HG03097 (cell line): ENCODE measurements around the gene YIPF3.
"Not testable (repeated sequence)": the region's sequence is repeated elsewhere in the genome, so short reads cannot be mapped to it uniquely, and the experiment has no call there.

ENCODE experiments used
- ATAC-seq: cut with Tn5 transposase; IDR thresholded peaks from one replicate; pipeline ENCODE4 v1.9.1; 2021; ENCODE audit not compliant: unreplicated experiment, low FRiP score

YIPF3 gene

GRCh38 chr6:43509984-43510826 lies 6.5 kb downstream of the YIPF3 start, which contains the start of gene LRRC73:
TSS of gene LRRC73 (minus strand) at chr6:43510346. CDS start at chr6:43509785, 561 bp downstream.
- no peak for ATAC-seq

GRCh38 chr6:43509142-43509983 lies 7.4 kb downstream of the YIPF3 start:
- no peak for ATAC-seq

GRCh38 chr6:43508481-43509141 lies 8.1 kb downstream of the YIPF3 start:
- no peak for ATAC-seq

DNA sequence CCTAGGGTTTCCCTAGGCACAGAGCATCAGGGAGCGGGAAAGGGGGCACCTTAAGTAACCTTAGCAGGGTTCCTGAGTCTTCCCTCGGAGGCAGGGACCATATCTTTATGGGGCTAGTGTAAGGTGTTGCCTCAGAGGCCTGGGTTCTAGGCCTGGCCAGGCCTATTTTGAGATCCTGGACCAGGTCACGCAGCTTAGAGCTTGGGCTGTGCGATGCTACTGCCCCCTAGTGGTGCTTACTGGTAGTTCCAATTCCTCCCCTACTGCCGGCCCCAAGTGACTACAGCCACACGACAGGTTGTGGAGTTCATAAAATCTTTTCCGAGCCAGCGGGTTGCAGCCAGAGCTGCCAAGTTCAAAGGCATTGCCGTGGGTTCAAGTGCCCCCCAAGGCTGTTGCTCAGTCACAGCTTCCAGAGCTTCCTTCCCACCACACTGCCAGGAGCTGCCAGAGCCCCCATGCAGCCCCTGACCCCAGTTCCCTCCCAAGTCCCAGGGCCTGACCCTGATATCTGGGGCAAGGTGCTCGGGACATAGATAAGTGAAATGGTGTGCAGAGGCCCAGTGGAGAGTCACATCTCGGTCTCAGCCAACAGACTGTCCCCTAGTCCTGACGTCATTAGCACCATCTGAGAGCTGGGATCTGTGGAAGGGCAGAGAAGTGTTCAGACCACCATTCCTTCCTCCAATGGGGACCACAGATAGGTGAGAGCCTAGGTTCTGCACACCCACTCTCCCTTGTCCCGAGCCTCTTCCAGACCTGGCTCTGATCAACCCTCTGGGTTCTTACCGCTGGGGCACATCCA lies 9.9 kb downstream of the YIPF3 start:
- ATAC-seq: peak; percentile 49

DNA sequence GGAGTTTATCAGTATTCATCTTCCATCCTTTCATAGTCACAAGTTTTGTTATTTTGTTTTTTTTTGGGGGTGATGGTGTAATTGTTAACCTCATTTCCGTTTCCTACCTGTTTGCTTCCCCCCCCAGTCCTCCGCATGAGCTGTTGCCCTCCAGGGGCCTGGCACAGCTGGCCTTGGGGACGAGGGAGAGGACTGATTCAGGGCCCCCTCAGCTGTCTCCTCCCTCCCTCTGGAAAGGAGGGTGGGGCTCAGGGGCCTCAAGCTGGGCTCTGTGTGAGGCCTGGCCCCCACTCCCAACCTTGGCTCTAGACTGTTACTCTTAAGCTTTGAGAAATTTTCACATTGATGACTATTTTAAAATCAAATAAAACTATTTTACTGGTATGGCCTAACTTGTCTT lies 10.6 kb downstream of the YIPF3 start:
- ATAC-seq: no peak

GRCh38 chr6:43505718-43506117 lies 11.0 kb downstream of the YIPF3 start:
- no peak for ATAC-seq

- no peak for ATAC-seq
Measured at GRCh38 chr6:43504756-43505593, 11.8 kb downstream of the YIPF3 start.

GRCh38 chr6:43503443-43503842 lies 13.3 kb downstream of the YIPF3 start:
- no peak for ATAC-seq

DNA sequence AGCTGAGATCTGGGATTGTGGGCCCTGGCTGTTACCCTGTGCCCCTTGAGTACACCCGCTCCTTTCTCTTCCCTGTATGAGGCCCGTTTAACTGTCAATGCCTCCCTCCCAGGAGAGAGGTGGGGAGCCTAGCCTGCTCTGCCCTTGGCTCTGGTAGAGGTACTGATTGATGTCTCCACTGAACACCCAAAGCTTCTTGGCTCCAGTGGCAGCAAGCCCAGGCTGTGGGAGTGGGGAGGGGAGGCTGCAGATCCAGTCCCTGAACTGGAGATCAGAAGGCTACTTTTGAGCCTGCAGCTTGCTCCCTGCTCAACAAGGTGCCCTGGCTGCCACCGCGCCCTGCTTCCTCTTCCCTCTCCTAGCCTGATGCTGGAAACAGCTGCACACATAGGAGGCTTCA lies 14.1 kb downstream of the YIPF3 start:
- no peak for ATAC-seq

- ATAC-seq: no peak
Measured at GRCh38 chr6:43500921-43501320, 15.8 kb downstream of the YIPF3 start.

DNA sequence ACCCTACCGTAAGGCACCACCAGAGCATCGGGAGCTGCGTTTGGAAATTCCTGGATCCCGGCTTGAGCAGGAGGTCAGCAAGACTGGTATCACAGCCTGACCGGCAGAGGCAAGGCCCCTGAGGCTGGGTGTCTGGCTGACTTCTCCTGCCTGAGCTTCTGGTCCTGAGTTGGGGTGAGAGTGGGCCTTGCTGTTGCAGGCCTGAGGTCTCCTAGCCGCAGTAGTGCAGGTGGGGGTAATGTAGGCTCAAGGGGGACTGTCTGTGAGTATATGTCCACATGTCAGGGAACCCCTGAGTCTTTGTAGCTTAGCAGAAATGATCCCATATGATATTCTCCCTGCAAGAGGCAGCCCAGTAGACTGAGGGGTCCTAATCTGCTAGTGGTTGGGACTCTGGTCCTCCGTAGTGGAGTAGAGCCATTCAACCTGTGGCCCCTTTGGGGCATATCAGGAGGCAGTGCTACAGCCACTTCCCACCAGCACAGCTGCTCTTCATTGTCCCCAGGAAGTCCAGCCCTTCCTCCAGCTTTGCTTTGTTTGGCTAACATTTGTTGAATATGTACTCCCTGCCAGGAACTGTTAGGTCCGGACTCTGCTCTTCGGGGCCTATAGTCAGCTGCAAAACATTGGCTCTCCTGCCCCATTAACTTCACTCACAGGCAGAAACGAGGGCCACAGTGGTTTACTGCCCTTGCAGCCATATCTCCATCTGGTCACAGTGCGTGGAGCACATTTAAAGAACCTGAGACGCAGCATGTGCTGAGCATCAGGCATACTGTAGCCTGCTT lies 17.5 kb downstream of the YIPF3 start:
- ATAC-seq: no peak

- not testable (repeated sequence) for ATAC-seq
Measured at GRCh38 chr6:43498291-43498690, 18.4 kb downstream of the YIPF3 start.

DNA sequence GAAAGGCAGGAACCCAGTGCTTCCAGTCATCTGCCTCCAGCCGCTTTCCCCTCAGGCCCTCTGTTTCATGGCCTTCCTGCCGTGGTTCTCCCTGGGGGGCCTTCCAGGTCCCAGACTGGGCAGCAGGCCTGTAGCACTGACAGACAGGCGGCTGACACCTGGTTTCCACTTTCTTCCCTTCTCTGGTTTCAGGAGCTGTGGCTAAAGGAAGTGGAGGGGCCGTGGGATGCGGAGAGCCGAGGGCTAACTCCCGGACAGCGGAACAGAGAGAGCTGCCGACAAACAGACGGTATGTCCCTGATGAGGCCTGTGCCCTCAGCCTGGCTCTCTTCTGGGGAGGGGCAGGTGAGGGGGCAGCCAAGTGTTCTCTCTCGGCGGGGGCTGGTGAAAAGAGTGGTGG lies 19.0 kb downstream of the YIPF3 start:
- no peak for ATAC-seq

DNA sequence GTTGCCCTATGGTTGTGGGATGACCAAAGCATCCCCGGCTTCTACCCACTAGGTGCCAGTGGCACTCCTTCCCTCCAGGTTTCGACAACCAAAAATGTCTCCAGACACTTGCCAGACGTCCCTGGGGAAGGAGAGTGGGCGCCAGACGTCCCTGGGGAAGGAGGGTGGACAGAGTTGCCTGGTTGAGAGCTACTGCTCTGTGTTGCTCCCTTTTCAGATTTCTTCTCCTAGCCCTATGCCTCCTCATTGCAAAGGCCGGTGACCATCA lies 19.7 kb downstream of the YIPF3 start:
- ATAC-seq: no peak

GRCh38 chr6:43496370-43497128 lies 20.2 kb downstream of the YIPF3 start:
- ATAC-seq: no peak

- no peak for ATAC-seq
Measured at GRCh38 chr6:43495409-43495941, 21.3 kb downstream of the YIPF3 start.

GRCh38 chr6:43494766-43495165 lies 22.0 kb downstream of the YIPF3 start:
- ATAC-seq: no peak

GRCh38 chr6:43494321-43494720 lies 22.4 kb downstream of the YIPF3 start:
- ATAC-seq: no peak
